Measurements from ENCODE around the gene ARFGEF2.

Gene ARFGEF2

GRCh38 chr20:48898896-48899530 is 22.5 kb upstream of the ARFGEF2 start:
- no peak for DNase-seq (ENCODE audit: low read depth in 3 of 3)

DNA sequence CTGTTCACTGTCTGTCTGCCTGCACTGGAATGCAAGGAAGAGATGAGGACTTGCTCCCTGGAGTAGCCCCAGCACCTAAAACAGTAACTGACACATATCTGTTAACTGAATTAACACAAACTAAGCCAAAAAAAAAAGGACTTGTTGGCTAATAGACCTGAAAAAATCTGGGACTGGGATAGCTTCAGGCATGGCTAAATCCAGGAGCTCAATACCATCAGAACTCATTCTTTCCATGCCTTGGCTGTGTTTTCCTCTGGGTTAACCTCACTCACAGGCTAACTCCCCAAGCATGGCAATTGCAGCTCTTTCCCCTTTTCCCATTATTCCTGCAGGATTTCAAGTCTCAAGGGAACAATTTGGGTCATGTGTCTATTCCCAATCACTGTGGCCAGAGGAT is 21.6 kb upstream of the ARFGEF2 start:
- DNase-seq (ENCODE audit: low read depth in 3 of 3) = no peak

DNA sequence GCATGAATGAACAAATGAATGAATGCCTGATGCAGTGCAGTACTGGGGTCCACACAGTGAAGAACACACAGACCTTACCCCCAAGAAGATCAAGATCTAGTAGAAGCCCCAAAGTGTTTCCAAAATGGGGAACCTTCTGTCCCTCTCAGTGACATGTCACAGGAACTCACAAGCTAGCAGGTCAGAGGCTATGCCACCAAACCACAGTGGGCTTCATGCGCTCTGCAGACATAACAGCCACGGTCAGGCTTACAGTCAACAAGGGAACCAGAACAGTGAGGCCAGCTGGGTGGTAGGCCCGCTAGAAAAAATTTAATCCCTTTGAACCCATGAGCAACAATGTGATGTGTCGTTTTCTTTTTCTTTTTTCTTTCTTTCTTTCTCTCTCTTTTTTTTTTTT is 20.2 kb upstream of the ARFGEF2 start:
- DNase-seq (ENCODE audit: low read depth in 3 of 3) = no peak

GRCh38 chr20:48903705-48904104 is 17.8 kb upstream of the ARFGEF2 start:
- DNase-seq (ENCODE audit: low read depth in 3 of 3) = no peak

DNA sequence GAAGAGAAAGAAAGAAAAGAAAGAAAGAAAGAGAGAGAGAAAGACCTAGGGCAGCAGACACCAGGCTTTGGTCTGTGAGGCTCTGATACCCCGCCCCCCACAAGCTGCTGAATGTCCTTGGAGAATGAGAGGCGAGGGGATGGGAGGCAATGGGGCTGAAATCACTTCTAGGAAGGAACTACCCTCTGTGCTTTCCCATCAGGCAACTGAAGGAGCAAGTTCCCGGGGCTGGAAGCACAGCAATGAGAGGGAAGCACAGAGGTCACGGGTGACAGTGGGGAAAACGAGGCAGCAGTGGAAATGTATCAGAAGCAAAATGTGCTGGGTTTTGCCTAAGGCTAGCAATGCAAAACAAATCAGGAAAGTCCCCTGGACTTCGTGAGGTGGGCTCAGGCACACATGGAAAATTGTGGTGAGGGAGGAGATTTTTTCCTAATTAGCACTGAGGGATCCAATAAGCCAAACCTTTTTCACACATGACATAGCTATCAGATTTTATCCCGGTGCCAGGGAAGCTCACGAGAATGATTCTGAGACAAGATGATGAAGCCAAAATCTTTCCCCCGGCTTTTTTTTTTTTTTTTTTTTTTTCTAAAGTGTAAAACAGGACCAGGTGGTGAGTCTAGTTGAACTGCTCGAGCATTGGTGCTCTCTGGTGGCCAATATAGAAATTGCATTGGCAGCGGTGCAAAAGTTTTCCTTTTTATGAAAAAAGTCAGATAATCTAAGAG is 16.8 kb upstream of the ARFGEF2 start:
- peak; percentile 40 to 46 (median 44) for DNase-seq (ENCODE audit: low read depth in 3 of 3)

GRCh38 chr20:48905297-48905647 is 16.2 kb upstream of the ARFGEF2 start:
- no peak for DNase-seq (ENCODE audit: low read depth in 3 of 3)

DNA sequence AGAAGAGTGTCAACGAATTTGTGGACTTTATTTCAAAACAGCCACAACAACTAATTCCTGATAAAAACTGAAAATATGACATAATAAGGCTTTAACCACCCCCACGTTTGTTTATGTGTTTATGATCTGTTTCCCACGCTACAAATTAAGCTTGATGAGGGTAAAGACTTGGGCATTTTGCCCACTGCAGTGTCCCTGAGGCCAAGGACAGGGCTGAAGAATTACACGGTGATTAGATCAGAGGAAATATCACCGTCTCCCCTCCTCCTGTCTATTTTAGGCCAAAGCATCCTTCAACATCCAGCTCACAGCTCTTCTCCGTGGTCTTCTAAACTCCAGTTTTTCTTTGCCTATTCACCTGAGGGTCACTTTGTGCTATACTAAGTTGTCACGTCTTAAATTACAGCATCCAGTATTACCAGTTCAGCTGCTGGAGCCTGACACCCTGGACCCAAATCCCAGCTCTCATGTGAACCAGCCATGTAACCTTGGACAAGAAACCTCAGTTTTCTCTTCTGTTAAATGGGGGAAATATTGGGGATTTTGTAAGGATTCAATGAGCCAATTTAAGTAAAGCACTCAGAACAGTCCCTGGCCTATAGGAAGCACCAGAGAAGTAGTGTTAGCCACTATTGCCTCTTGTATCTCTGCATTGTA is 15.2 kb upstream of the ARFGEF2 start:
- DNase-seq (ENCODE audit: low read depth in 3 of 3) = no peak

GRCh38 chr20:48908656-48909319 is 12.7 kb upstream of the ARFGEF2 start:
- no peak for DNase-seq (ENCODE audit: low read depth in 3 of 3)

GRCh38 chr20:48909910-48910309 is 11.6 kb upstream of the ARFGEF2 start:
- no peak for DNase-seq (ENCODE audit: low read depth in 3 of 3)

DNA sequence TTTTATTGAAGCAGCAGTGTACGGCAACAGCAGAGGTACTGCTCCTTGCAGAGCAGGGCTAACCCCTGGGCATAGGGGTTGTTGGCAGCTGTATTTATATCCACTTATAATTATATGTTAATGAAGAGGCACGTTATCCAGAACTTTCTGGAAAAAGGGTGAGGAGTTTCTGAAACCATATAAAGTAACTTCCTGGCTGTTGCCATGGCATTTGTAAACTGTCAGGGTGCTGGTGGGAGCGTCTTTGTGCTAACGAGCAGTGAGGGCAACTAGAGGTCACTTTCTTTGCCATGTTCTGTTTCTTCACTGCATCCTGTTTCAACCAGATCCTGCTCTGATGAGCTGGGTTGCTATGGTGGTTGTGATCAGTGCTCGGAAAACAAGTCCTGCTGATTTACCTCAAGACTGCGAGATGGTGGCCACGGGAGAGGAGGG is 11.1 kb upstream of the ARFGEF2 start:
- DNase-seq (ENCODE audit: low read depth in 3 of 3) = no peak

DNA sequence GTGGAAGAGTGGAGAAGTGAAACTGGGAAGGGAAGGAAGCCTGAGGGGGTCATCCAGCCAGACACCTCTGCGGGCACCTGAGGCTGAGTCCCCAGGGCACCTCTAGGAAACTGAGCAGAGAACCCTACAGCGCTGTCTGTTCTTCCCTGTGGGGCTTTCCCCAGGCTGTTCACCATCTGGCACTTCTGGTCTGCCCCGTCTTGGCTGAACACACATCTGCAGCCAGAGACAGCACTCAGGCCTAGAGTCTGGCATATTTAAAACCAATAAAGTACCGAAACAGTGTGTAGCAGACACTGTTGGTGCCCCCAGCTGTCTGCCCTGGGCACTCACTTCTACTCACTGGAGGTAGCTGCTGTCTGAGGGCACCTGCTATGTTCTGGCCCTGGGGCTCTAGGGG is 9.4 kb upstream of the ARFGEF2 start:
- DNase-seq (ENCODE audit: low read depth in 3 of 3) = no peak

- no peak for DNase-seq (ENCODE audit: low read depth in 3 of 3)
Measured at GRCh38 chr20:48916699-48917098, 4.8 kb upstream of the ARFGEF2 start.

DNA sequence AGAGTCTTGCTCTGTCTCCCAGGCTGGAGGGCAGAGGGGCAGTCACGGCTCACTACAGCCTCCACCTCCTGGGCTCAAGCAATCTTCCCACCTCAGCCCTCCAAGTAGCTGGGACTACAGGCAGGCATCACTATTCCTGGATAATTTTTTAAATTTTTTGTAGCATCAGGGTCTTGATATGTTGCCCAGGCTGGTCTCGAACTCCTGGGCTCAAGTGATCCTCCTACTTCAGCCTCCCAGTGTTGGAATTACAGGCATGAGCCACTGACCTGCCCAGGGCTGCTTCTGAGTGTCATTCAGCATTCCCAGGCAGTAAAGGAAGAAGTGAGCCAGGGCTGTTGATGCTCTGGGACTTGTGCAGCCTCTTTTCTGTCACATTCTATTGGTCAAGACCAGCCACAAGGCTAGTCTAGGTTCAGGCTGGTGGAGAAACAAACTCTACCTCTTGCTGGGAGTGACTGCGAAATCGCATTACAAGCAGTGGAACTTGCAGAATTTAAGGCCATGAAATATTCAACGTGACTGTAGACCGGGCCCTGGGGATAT is 2.1 kb upstream of the ARFGEF2 start:
- no peak for DNase-seq (ENCODE audit: low read depth in 3 of 3)

GRCh38 chr20:48919882-48920526 is 1.5 kb upstream of the ARFGEF2 start:
- no peak for DNase-seq (ENCODE audit: low read depth in 3 of 3)

- DNase-seq (ENCODE audit: low read depth in 3 of 3) = no peak
Measured at GRCh38 chr20:48920527-48921167, 864 bp upstream of the ARFGEF2 start.

DNA sequence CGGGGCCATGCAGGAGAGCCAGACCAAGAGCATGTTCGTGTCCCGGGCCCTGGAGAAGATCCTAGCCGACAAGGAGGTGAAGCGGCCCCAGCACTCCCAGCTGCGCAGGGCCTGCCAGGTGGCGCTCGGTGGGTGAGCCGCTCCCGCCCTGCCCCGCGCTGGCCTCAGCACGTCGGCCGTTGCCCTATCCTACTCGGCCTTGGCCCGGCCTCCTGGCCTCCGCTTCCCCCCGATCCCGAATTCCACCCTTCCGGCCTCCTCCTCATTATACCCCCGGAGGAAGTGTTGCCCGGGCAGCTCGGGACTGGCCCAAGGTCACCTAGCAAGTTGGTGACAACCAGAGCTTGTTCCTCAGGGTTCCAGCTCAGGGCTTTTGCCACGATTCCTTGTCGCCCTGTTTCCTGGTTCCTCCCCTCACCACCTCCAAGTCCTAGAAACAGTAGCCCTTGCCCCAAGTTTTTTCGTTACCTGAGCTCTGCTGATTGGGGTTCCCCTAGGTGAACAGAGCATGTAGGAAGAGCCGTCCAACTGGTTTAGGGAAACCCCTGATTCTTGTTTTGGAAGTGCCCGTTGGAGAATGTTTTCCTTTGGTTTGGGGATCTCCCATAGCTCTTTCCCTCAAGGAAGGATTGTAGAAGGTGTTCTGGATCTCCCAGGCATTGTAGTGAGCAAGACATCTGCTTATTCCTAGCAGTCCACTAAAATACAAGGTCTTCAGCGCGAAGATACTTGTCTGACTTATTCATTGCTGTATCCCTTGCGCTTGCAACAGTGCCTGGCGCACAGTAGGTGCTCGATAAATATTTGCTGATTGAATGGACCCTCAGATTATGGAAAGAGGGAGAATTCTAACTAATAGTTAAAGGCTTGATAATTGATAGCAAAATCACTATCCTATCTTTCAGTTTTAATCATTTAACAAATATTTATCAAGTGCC is 641 bp downstream of the ARFGEF2 start:
- no peak for DNase-seq (ENCODE audit: low read depth in 3 of 3)

GRCh38 chr20:48923149-48923718 is 1.7 kb downstream of the ARFGEF2 start:
- no peak for DNase-seq (ENCODE audit: low read depth in 3 of 3)

DNA sequence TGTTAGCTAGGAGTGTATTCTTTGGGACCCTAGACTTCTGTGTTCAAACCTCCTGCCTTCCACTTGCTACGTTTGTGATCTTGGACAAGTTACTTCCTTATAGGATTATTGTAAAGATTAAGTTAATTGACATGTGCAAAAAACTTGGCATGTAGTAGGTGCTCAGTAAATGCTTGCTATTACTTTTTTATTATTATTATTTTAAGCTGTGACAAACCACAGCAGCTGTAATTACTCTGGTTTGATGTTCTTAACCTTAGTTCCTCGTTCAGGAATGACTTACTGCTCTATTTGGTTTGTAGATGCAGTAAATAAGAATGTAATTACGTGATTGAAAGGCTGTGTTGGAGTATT is 3.2 kb downstream of the ARFGEF2 start:
- DNase-seq (ENCODE audit: low read depth in 3 of 3) = no peak

DNA sequence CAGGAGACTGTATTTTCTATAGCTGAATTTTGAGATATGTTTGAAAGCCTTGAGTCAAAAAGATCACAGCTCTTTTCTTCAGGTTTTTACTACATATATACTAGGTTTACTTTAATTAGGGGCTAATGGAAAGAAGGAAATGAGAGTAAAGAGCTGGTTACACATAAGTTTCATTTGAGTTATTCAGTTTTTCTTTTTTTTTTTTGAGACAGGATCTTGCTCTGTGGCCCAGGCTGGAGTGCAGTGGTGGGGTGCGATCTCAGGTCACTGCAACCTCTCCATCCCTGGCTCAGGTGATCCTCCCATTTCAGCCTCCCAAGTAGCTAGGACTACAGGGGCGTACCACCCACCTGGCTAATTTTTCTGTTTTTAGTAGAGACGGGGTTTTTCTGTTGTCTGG is 4.8 kb downstream of the ARFGEF2 start:
- no peak for DNase-seq (ENCODE audit: low read depth in 3 of 3)

DNA sequence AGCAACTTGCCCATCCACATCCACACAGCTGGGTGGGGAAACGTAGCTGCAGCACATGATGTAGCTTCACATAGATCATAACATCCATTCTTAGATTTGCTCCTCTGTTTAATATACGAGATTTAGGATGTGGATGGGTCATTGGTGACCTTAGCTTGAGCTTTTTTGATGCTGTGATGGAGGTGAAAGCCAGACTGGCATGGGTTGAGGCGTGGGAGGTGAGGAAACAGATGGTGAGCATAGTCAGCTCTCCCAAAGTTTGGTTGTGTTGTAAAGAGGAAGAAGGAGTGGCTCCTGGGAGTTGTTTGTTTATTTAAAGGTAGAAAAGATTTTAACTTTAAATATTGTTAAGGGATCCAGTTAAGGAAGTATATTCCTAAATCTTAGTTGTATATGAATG is 5.3 kb downstream of the ARFGEF2 start:
- no peak for DNase-seq (ENCODE audit: low read depth in 3 of 3)
